Measurements from ENCODE around the gene ATP6V1E1.

Gene ATP6V1E1

DNA sequence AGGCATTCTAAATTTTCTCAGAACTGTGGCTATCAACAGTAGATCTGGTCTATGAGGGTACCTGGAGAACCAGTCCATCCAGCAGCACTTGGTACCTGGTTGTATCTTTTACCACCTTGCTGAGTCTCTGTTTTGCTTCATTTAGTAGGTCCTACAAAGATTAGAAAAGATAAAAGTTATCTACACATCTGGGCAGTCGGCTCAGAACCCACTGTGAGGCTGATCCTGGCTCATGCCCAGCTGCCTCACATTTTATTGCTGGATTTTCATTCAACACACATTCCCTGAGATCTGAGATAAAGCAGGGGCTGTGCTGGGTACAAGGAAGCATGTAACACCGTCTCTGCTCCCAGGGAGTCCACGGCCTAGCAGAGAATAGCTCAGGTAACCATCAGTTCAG is 27.5 kb downstream of the ATP6V1E1 start:
- Histone ChIP-seq H3K4me3 (ENCODE audit: low read depth, low read length) (no peak overlapping the region), H3K9ac (ENCODE audit: low read depth, low read length) (no peak overlapping the region), H3K36me3 (ENCODE audit: control insufficient read depth, insufficient read depth, low read length) (peaks cover 59% of the 10 kb centered on the region), H3K4me1 (ENCODE audit: control insufficient read depth, insufficient read depth, low read length) (no peaks in the 10 kb centered on the region), H3K27me3 (ENCODE audit: control insufficient read depth, insufficient read depth, low read length) (no peaks in the 10 kb centered on the region), H3K9me3 (ENCODE audit: control insufficient read depth, insufficient read depth, low read length) (no peaks in the 10 kb centered on the region), H3K27ac (ENCODE audit: low read depth, low read length) (no peak overlapping the region)

DNA sequence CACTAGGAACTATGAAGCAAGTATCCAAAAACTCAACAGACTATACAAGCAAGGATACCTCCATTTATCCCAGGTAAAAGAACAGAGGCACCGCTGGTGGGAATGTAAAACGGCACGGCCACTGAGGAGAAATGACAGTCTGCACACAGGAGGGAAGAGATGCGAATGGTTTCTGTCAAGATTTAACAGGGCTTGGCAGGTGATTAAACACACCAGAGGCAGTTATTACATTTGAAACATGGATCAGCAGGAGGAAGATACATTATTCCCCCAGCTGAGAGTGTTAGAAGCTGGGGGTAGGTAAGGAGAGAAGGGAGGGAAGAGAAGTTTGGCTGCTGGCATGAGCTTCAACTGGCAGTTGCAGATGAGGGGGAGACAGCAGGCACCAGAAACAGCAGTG is 30.2 kb downstream of the ATP6V1E1 start:
- Histone ChIP-seq H3K9me3 (ENCODE audit: control insufficient read depth, insufficient read depth, low read length) (no peaks in the 10 kb centered on the region), H3K36me3 (ENCODE audit: control insufficient read depth, insufficient read depth, low read length) (peaks cover 72% of the 10 kb centered on the region), H3K27ac (ENCODE audit: low read depth, low read length) (no peak overlapping the region), H3K9ac (ENCODE audit: low read depth, low read length) (no peak overlapping the region), H3K4me3 (ENCODE audit: low read depth, low read length) (no peak overlapping the region), H3K27me3 (ENCODE audit: control insufficient read depth, insufficient read depth, low read length) (no peaks in the 10 kb centered on the region), H3K4me1 (ENCODE audit: control insufficient read depth, insufficient read depth, low read length) (no peaks in the 10 kb centered on the region)

DNA sequence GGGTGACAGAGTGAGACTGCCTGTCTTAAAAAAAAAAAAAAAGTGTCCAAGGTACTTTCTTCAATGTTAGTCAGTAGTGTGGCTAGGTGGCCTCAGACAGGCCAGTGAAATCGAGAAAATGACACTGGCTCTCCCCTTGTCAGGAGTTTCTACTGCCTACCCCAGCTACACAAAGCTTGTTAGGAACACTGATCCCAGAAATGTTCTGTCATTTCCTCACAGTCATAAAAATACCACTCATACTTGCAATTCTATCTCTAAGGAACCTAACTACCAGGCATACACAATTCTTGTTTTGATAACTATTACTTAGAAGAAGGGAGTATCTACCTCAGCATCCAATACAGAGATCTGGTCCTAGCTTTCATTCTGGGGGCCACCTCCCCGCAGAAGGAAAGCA is 31.3 kb downstream of the ATP6V1E1 start:
- Histone ChIP-seq H3K27ac (ENCODE audit: low read depth, low read length) (no peak overlapping the region), H3K4me1 (ENCODE audit: control insufficient read depth, insufficient read depth, low read length) (no peaks in the 10 kb centered on the region), H3K4me3 (ENCODE audit: low read depth, low read length) (no peak overlapping the region), H3K27me3 (ENCODE audit: control insufficient read depth, insufficient read depth, low read length) (no peaks in the 10 kb centered on the region), H3K9ac (ENCODE audit: low read depth, low read length) (no peak overlapping the region), H3K36me3 (ENCODE audit: control insufficient read depth, insufficient read depth, low read length) (peaks cover 81% of the 10 kb centered on the region), H3K9me3 (ENCODE audit: control insufficient read depth, insufficient read depth, low read length) (no peaks in the 10 kb centered on the region)

DNA sequence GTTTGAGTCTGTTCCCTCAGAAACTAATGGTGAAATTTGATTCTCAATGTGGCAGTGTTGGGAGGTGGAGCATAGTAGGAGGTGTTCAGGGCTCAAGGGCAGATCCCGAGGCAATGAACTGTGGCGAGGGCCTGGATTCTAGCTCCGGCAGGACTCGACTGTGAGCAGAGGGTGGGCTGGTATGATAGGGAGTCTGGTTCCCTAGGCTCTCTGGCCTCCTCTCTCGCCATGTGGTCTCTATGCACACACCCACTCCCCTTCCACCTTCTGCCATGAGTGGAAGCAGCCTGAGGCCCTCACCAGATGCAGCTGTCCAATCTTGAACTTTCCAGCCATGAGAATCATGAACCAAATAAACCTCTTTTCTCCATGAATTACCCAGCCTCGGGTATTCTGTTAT is 32.3 kb downstream of the ATP6V1E1 start:
- H3K9me3 ChIP-seq (ENCODE audit: control insufficient read depth, insufficient read depth, low read length), result no peaks in the 10 kb centered on the region
- H3K27ac ChIP-seq (ENCODE audit: low read depth, low read length), result no peak overlapping the region
- H3K9ac ChIP-seq (ENCODE audit: low read depth, low read length), result no peak overlapping the region
- no peaks in the 10 kb centered on the region for H3K27me3 ChIP-seq (ENCODE audit: control insufficient read depth, insufficient read depth, low read length)
- H3K36me3 ChIP-seq (ENCODE audit: control insufficient read depth, insufficient read depth, low read length), result peaks cover 86% of the 10 kb centered on the region
- no peaks in the 10 kb centered on the region for H3K4me1 ChIP-seq (ENCODE audit: control insufficient read depth, insufficient read depth, low read length)
- H3K4me3 ChIP-seq (ENCODE audit: low read depth, low read length), result no peak overlapping the region

DNA sequence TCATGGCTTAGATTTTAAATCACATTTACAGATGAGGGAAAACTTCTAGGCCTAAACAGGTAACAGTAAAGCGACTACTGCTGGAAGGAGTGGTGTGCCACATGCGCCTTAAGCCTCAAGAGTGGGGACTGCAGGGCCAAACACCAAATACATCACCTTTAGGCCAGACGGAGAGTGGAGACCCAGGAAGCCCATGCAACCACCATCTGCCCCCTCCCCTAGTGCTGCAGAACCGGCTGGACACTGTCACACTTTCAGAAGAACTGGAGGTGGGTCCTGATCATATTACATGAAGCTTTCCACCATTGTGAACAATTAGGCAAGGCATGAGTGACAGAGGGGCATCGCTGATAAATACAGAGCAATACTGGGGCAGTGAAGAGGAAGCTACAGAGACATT is 36.3 kb downstream of the ATP6V1E1 start:
- Histone ChIP-seq H3K4me3 (ENCODE audit: low read depth, low read length) (no peak overlapping the region), H3K9me3 (ENCODE audit: control insufficient read depth, insufficient read depth, low read length) (no peaks in the 10 kb centered on the region), H3K27me3 (ENCODE audit: control insufficient read depth, insufficient read depth, low read length) (no peaks in the 10 kb centered on the region), H3K36me3 (ENCODE audit: control insufficient read depth, insufficient read depth, low read length) (peaks cover 64% of the 10 kb centered on the region), H3K9ac (ENCODE audit: low read depth, low read length) (no peak overlapping the region), H3K27ac (ENCODE audit: low read depth, low read length) (no peak overlapping the region), H3K4me1 (ENCODE audit: control insufficient read depth, insufficient read depth, low read length) (no peaks in the 10 kb centered on the region)

DNA sequence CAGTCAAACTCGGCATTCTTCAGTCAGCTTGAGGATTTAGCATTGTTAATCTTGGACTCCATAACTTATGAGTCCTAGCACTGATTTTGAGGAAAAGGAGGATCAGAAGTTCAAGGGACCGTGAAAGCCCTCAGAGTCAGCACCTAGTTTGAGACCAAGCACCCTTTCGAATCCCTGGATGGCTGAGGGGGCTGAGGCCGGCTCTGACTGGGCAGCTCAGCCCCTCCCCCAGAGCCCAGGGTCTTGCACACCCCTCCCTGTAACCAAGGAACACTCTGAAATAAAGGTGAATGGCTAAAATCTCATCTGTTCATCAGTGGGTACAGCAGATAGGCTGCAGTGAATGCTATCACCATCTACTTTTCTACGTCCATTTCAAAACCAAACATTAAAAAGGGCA is 38.0 kb downstream of the ATP6V1E1 start:
- Histone ChIP-seq H3K9me3 (ENCODE audit: control insufficient read depth, insufficient read depth, low read length) (no peaks in the 10 kb centered on the region), H3K27me3 (ENCODE audit: control insufficient read depth, insufficient read depth, low read length) (no peaks in the 10 kb centered on the region)

DNA sequence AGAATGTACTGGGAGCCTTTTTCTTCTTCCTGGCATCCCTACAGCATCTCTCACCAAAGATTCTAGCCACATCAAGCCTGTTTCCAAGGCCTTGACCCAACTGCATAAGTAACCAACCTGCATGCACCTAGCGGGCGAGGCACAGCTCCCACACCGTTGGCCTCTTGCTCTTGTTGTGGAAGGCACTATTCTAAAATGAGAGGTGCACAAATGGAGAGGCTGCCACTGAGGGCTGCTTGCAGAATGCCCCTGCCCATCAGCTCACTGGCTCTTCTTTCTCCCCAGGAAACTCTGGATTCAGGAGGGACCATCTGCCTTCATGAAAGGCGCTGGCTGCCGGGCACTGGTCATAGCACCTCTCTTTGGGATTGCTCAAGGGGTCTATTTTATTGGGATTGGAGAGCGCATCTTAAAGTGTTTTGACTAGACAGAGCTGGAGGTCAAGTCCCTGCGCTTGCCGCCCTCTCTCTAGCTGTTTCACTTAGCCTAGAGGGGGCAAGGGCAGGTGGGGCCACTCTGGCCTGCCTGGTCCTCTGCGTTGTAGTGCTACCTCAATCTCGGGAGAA is 38.7 kb downstream of the ATP6V1E1 start:
- Histone ChIP-seq H3K36me3 (ENCODE audit: control insufficient read depth, insufficient read depth, low read length) (peaks cover 46% of the 10 kb centered on the region), H3K4me1 (ENCODE audit: control insufficient read depth, insufficient read depth, low read length) (no peaks in the 10 kb centered on the region), H3K27ac (ENCODE audit: low read depth, low read length) (no peak overlapping the region)

More for the DNA sequence above, 38.0 kb downstream of the ATP6V1E1 start:
- H3K36me3 ChIP-seq (ENCODE audit: control insufficient read depth, insufficient read depth, low read length), result peaks cover 52% of the 10 kb centered on the region
- no peaks in the 10 kb centered on the region for H3K4me1 ChIP-seq (ENCODE audit: control insufficient read depth, insufficient read depth, low read length)
- no peak overlapping the region for H3K27ac ChIP-seq (ENCODE audit: low read depth, low read length)
- no peak overlapping the region for H3K9ac ChIP-seq (ENCODE audit: low read depth, low read length)
- no peak overlapping the region for H3K4me3 ChIP-seq (ENCODE audit: low read depth, low read length)

DNA sequence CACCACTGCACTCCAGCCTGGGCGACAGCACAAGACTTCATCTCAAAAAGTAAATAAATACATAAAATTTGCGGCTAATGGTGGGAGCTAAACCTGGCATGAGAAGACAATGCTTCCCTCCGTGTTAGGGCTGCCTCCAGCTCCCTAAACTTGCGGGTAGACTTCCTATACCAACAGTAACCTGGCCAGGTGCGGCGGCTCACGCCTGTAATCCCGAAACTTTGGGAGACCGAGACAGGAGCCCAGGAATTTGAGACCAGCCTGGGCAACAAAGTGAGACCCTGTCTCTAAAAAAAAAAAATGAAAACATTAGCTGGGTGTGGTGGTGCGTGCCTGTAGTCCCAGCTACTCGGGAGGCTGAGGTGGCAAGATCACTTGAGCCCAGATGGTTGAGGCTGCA is 39.9 kb downstream of the ATP6V1E1 start:
- Histone ChIP-seq H3K4me3 (ENCODE audit: low read depth, low read length) (no peak overlapping the region), H3K27me3 (ENCODE audit: control insufficient read depth, insufficient read depth, low read length) (no peaks in the 10 kb centered on the region), H3K9ac (ENCODE audit: low read depth, low read length) (no peak overlapping the region), H3K4me1 (ENCODE audit: control insufficient read depth, insufficient read depth, low read length) (no peaks in the 10 kb centered on the region), H3K27ac (ENCODE audit: low read depth, low read length) (no peak overlapping the region), H3K9me3 (ENCODE audit: control insufficient read depth, insufficient read depth, low read length) (no peaks in the 10 kb centered on the region), H3K36me3 (ENCODE audit: control insufficient read depth, insufficient read depth, low read length) (peaks cover 34% of the 10 kb centered on the region)

More for the DNA sequence above, 38.7 kb downstream of the ATP6V1E1 start:
- Histone ChIP-seq H3K9me3 (ENCODE audit: control insufficient read depth, insufficient read depth, low read length) (no peaks in the 10 kb centered on the region), H3K27me3 (ENCODE audit: control insufficient read depth, insufficient read depth, low read length) (no peaks in the 10 kb centered on the region), H3K4me3 (ENCODE audit: low read depth, low read length) (no peak overlapping the region), H3K9ac (ENCODE audit: low read depth, low read length) (no peak overlapping the region)

DNA sequence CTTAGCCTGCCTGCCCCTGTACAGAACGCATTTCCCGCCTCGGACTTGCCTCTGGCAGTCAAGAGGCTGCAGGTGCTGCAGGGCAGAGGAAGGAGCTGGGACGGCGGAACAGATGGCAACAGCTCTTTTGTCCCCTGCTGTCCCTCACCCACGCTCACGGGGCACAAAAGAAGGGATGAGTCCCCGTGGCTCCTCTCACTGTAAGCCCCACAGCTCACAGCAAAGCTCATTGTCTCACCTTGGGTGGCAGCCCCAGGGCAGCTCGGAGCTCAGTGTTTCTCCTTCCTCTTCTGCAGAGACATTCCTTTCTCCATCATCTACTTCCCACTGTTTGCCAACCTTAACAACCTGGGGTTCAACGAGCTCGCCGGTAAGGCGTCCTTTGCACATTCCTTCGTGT is 40.9 kb downstream of the ATP6V1E1 start:
- no peak overlapping the region for H3K27ac ChIP-seq (ENCODE audit: low read depth, low read length)
- peaks cover 26% of the 10 kb centered on the region for H3K36me3 ChIP-seq (ENCODE audit: control insufficient read depth, insufficient read depth, low read length)
- no peaks in the 10 kb centered on the region for H3K4me1 ChIP-seq (ENCODE audit: control insufficient read depth, insufficient read depth, low read length)
- H3K9me3 ChIP-seq (ENCODE audit: control insufficient read depth, insufficient read depth, low read length), result no peaks in the 10 kb centered on the region
- no peaks in the 10 kb centered on the region for H3K27me3 ChIP-seq (ENCODE audit: control insufficient read depth, insufficient read depth, low read length)
- H3K4me3 ChIP-seq (ENCODE audit: low read depth, low read length), result no peak overlapping the region
- H3K9ac ChIP-seq (ENCODE audit: low read depth, low read length), result no peak overlapping the region

DNA sequence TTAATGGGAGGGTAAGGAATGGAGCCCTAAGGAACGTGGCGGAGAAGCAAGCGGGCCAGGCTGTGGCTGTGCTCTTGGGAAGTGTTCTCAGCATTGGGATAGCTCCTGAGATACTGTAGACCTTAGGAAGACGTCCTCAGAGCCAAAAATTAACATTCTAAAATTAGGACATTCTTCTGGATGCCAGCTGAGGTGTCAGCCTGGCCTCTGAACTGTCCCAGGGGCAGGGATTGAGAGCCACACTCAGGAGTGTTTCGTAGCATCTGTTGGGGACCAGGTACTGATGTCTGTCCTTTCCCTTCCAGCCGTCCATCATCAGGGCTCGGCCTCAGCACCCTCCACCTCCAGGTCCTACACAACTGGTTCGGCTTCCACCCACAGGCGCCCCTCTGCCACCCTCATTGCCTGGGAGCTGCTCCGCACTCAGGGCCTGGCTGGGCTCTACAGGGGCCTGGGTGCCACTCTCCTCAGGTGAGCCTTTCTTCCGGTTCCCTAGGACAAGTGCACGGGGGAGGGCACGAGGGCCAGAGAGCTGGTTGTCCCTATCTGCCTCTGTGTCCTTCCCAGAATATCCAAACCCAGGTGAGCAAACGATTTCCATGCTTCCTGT is 41.6 kb downstream of the ATP6V1E1 start:
- H3K36me3 ChIP-seq (ENCODE audit: control insufficient read depth, insufficient read depth, low read length), result peaks cover 19% of the 10 kb centered on the region
- no peak overlapping the region for H3K4me3 ChIP-seq (ENCODE audit: low read depth, low read length)
- H3K9ac ChIP-seq (ENCODE audit: low read depth, low read length), result no peak overlapping the region
- no peaks in the 10 kb centered on the region for H3K9me3 ChIP-seq (ENCODE audit: control insufficient read depth, insufficient read depth, low read length)
- no peaks in the 10 kb centered on the region for H3K4me1 ChIP-seq (ENCODE audit: control insufficient read depth, insufficient read depth, low read length)
- no peaks in the 10 kb centered on the region for H3K27me3 ChIP-seq (ENCODE audit: control insufficient read depth, insufficient read depth, low read length)
- no peak overlapping the region for H3K27ac ChIP-seq (ENCODE audit: low read depth, low read length)

DNA sequence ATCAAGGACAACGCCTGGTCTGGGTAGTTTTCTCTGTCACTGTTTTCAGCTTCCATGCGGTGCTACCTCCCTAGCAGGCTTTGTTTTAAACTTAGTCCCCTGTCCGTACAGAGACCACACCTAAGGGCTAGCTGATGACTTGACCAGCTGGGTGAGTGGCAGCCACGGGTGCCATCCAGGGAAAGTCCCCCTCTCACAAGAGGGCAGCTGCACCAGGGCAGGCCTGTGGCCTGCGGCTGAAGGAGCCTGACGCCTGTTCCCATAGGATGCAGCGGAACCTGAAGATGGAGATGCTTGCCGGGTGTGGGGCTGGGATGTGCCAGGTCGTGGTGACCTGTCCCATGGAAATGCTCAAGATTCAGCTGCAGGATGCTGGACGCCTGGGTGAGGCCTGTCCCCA is 45.4 kb downstream of the ATP6V1E1 start:
- H3K27ac ChIP-seq (ENCODE audit: low read depth, low read length), result no peak overlapping the region
- H3K4me1 ChIP-seq (ENCODE audit: control insufficient read depth, insufficient read depth, low read length), result no peaks in the 10 kb centered on the region
- H3K9ac ChIP-seq (ENCODE audit: low read depth, low read length), result no peak overlapping the region
- H3K27me3 ChIP-seq (ENCODE audit: control insufficient read depth, insufficient read depth, low read length), result no peaks in the 10 kb centered on the region
- no peaks in the 10 kb centered on the region for H3K36me3 ChIP-seq (ENCODE audit: control insufficient read depth, insufficient read depth, low read length)
- H3K4me3 ChIP-seq (ENCODE audit: low read depth, low read length), result no peak overlapping the region
- no peaks in the 10 kb centered on the region for H3K9me3 ChIP-seq (ENCODE audit: control insufficient read depth, insufficient read depth, low read length)
